Mesodermal cell (in vitro differentiated cells): ENCODE data around the gene ZDHHC12.

Experiments
- H3K27ac ChIP-seq: 2 replicates; pipeline ENCODE4 v1.7.0; 2013; ENCODE audit warnings: mild to moderate bottlenecking, low read depth, low read length, moderate library complexity; ENCODE audit not compliant: severe bottlenecking
- H3K36me3 ChIP-seq: 2 replicates; pipeline ENCODE4 v1.7.1; 2013; ENCODE audit warnings: mild to moderate bottlenecking, low read length, moderate library complexity; ENCODE audit not compliant: control insufficient read depth, insufficient read depth
- H3K4me1 ChIP-seq: one replicate; pipeline ENCODE4 v1.7.1; 2013; ENCODE audit warnings: mild to moderate bottlenecking, low read length; ENCODE audit not compliant: insufficient read depth, control insufficient read depth, poor library complexity, severe bottlenecking
- H3K4me3 ChIP-seq: 2 replicates; pipeline ENCODE4 v1.7.0; 2013; ENCODE audit warnings: low read length, control low read depth, mild to moderate bottlenecking; ENCODE audit not compliant: insufficient read depth, poor library complexity, severe bottlenecking; ENCODE audit errors: extremely low read depth
- H3K9me3 ChIP-seq: 2 replicates; pipeline ENCODE4 v1.7.1; 2013; ENCODE audit warnings: mild to moderate bottlenecking, low read length, moderate library complexity; ENCODE audit not compliant: control insufficient read depth
- WGBS, 2 experiments: methylation state at CpG; one replicate each; pipeline ENCODE4 v1.1.5; 2013; ENCODE audit warnings: missing lambda C conversion rate in 2 of 2; ENCODE audit not compliant: insufficient coverage in 2 of 2; 5-methylcytosine and 5-hydroxymethylcytosine counted together

The ZDHHC12 gene

DNA sequence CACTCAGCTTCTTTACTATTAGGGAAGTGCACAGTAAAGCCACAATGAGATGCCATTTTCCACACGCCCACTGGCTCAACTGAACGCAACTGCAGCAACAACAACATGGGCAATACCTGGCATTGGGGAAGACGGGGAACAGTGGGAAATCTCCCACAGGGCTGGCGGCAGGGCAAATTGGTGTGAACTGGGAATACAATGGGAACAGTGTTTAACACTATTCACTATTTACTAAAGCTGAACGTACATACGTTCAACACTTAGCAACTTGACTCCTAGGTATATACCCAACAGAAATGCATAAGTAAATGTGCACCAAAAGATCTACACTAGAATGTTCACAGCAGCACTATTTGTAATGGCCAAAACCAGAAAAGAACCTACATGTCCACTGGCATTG lies 33.7 kb upstream of the ZDHHC12 start:
- Histone ChIP-seq H3K4me3 (no peak overlapping the region), H3K9me3 (no peaks in the 10 kb centered on the region), H3K4me1 (no peaks in the 10 kb centered on the region), H3K27ac (no peak overlapping the region), H3K36me3 (peaks cover 16% of the 10 kb centered on the region)
- WGBS, 2 experiments: 82 to 95% methylated on average over 3 to 6 of the region's 6 CpGs

DNA sequence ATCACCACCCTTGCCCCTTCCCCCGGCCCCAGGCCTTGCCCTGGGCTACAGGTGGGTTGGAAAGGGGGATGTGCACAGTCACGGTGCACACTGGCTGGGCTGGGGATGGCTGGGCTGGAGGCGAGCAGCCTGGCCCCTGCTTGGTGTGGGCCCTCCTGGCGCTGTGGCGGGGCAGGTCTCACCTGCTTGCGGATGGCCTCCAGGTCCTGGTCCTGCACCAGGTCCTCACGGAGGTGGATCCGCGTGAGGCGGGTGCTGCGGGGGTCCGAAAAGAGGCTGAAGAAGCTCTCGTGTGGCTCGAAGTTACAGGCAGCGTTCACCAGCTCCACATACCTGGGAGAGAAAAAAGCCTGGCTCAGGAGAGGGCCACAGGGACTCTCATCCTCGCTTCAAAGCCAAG lies 29.7 kb upstream of the ZDHHC12 start:
- Histone ChIP-seq H3K9me3 (no peaks in the 10 kb centered on the region), H3K4me1 (no peaks in the 10 kb centered on the region), H3K4me3 (no peak overlapping the region), H3K36me3 (peaks cover 38% of the 10 kb centered on the region), H3K27ac (no peak overlapping the region)
- WGBS, 2 experiments: 94 to 99% methylated on average over 10 to 15 of the region's 16 CpGs

GRCh38 chr9:128750926-128751595 lies 27.1 kb upstream of the ZDHHC12 start:
- peaks cover 36% of the 10 kb centered on the region for H3K36me3 ChIP-seq
- H3K27ac ChIP-seq: no peak overlapping the region
- no peaks in the 10 kb centered on the region for H3K9me3 ChIP-seq
- H3K4me1 ChIP-seq: no peaks in the 10 kb centered on the region
- H3K4me3 ChIP-seq: no peak overlapping the region
- 95% methylated on average over 20 of the region's 22 CpGs for WGBS, 2 experiments

- H3K4me3 ChIP-seq: no peak overlapping the region
- WGBS, 2 experiments: no CpG with 5 or more reads among the region's 1 CpG
- peaks cover 28% of the 10 kb centered on the region for H3K36me3 ChIP-seq
Measured at GRCh38 chr9:128747241-128747640, 23.3 kb upstream of the ZDHHC12 start.

DNA sequence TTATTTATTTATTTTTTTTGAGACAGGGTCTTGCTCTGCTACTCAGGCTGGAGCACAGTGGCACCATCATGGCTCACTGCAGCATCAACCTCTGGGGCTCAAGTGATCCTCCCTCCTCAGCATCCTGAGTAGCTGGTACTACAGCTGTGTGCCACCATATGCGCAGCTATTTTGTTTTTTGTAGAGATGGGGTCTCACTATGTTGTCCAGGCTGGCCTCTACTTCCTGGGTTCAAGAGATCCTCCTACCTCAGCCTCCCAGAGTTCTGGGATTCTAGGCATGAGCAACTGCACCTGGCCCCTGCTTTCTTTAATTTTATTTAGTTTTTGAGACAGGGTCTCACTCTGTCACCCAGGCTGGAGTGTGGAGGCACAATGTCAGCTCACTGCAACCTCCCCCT lies 19.5 kb upstream of the ZDHHC12 start:
- Histone ChIP-seq H3K4me1 (no peaks in the 10 kb centered on the region), H3K36me3 (peaks cover 22% of the 10 kb centered on the region), H3K9me3 (no peaks in the 10 kb centered on the region), H3K27ac (no peak overlapping the region), H3K4me3 (no peak overlapping the region)
- no CpG with 5 or more reads among the region's 1 CpG for WGBS, 2 experiments

More at GRCh38 chr9:128747241-128747640, 23.3 kb upstream of the ZDHHC12 start:
- H3K4me1 ChIP-seq: no peaks in the 10 kb centered on the region
- no peaks in the 10 kb centered on the region for H3K9me3 ChIP-seq
- H3K27ac ChIP-seq: no peak overlapping the region

DNA sequence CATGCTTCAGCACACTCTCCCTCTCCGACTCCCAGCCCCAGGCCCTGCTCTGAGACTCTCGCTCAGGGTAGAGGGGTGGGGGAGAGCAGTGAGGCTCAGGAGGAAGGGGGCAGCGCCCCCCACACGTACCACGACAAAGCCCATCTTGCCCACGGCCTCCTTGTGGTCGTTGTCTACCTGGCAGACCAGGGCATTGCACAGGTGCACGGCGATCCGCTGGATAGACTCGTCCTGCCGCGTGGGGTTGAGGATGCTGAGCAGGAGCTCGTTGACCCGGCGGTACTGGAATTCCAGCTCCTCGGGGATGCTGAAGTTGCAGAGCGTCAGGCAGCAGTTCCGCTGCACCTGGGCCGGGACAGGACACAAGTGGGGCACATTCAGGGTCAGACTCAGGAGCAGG lies 18.5 kb upstream of the ZDHHC12 start:
- WGBS, 2 experiments: 85 to 86% methylated on average over 18 to 19 of the region's 20 CpGs

GRCh38 chr9:128735373-128735772 lies 11.4 kb upstream of the ZDHHC12 start:
- WGBS, 2 experiments: 75 to 100% methylated on average over 1 to 2 of the region's 2 CpGs
- Histone ChIP-seq H3K9me3 (no peaks in the 10 kb centered on the region), H3K4me1 (no peaks in the 10 kb centered on the region), H3K4me3 (no peak overlapping the region), H3K27ac (no peak overlapping the region), H3K36me3 (peaks cover 25% of the 10 kb centered on the region)

More for the DNA sequence above, 18.5 kb upstream of the ZDHHC12 start:
- peaks cover 22% of the 10 kb centered on the region for H3K36me3 ChIP-seq
- H3K4me1 ChIP-seq: no peaks in the 10 kb centered on the region
- no peaks in the 10 kb centered on the region for H3K9me3 ChIP-seq
- no peak overlapping the region for H3K4me3 ChIP-seq
- no peak overlapping the region for H3K27ac ChIP-seq

DNA sequence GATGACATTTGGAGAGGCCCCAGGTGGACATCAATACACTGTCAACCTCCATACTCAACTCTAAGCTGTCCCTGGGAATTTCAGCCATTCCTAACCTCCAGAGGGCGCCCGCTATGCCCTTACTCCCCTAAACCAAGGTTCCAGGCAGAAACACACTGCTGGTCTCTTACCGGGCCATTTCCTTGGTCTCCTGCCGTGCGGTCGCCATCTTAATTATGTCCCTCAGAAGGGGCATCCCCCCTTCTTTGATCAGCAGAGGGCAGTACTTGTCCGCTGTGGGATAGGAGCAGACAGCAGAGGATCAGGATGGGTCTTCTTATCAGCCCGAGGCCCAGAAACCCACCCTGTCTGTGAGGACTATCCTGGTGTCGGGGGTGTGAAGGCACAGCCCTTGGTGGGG lies 9.3 kb upstream of the ZDHHC12 start:
- H3K9me3 ChIP-seq: no peaks in the 10 kb centered on the region
- H3K4me3 ChIP-seq: no peak overlapping the region
- no peak overlapping the region for H3K27ac ChIP-seq
- H3K4me1 ChIP-seq: no peaks in the 10 kb centered on the region
- WGBS, 2 experiments: 0 to 13% methylated on average over 2 to 8 of the region's 9 CpGs
- H3K36me3 ChIP-seq: peaks cover 17% of the 10 kb centered on the region

- 94% methylated on average over 13 of the region's 13 CpGs for WGBS, 2 experiments
- H3K27ac ChIP-seq: no peak overlapping the region
- H3K9me3 ChIP-seq: no peaks in the 10 kb centered on the region
- no peaks in the 10 kb centered on the region for H3K4me1 ChIP-seq
- H3K36me3 ChIP-seq: peaks cover 17% of the 10 kb centered on the region
- no peak overlapping the region for H3K4me3 ChIP-seq
Measured at GRCh38 chr9:128732576-128732975, 8.6 kb upstream of the ZDHHC12 start.

- no peaks in the 10 kb centered on the region for H3K4me1 ChIP-seq
- WGBS, 2 experiments: 67 to 97% methylated on average over 3 to 6 of the region's 9 CpGs
- H3K27ac ChIP-seq: no peak overlapping the region
- no peaks in the 10 kb centered on the region for H3K9me3 ChIP-seq
- H3K36me3 ChIP-seq: peaks cover 17% of the 10 kb centered on the region
- H3K4me3 ChIP-seq: no peak overlapping the region
Measured at GRCh38 chr9:128731691-128732090, 7.8 kb upstream of the ZDHHC12 start.

DNA sequence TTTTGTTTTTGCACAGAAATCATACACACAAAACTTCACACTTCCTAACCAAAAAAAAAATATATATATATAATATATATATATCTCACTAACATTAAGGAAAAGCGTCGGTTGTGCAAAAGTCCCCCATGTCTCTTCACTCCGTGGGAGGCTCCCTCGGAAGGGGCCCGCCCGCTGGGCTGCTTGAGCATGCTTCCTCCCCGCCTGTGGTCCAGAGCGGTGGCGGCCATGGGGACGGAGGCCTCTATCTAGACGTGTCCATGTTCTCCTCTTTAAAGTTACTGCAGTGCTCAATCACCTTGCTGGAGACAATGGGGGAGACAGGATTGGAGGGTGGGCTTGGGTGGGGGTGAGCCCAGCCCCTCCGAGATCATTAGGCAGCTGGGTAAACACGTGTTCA lies 7.2 kb upstream of the ZDHHC12 start:
- WGBS, 2 experiments: 91 to 92% methylated on average over 11 to 12 of the region's 13 CpGs

More for the DNA sequence above, 7.2 kb upstream of the ZDHHC12 start:
- Histone ChIP-seq H3K36me3 (peaks cover 17% of the 10 kb centered on the region), H3K27ac (no peak overlapping the region), H3K4me1 (no peaks in the 10 kb centered on the region), H3K4me3 (no peak overlapping the region), H3K9me3 (no peaks in the 10 kb centered on the region)
